Endometrial microvascular endothelial cells (primary cell): Measurements from ENCODE around the gene EFCAB6. TPM values are rescaled to one million over a fixed set of nuclear protein-coding genes. Genes with fewer than 3 reads are reported as not detected.

Experiments
- in situ Hi-C: cut with HindIII; loops from 2 replicates; pipeline ENCODE4 v1.10.0; 2017; ENCODE audit warnings: low sequenced_read_pairs, low pct_unique_long_range_greater_than_20kb; ENCODE audit errors: inconsistent ontology term
- total RNA-seq: library from RNA; depleted of rRNA; stranded (reverse); fragments of >200 nt; gene quantifications from one replicate; pipeline ENCODE4 v1.2.3, GENCODE V29; 2015; ENCODE audit errors: inconsistent ontology term

The EFCAB6 gene
- total RNA-seq, 1 donor from 2014 or later: 0.46 TPM

DNA sequence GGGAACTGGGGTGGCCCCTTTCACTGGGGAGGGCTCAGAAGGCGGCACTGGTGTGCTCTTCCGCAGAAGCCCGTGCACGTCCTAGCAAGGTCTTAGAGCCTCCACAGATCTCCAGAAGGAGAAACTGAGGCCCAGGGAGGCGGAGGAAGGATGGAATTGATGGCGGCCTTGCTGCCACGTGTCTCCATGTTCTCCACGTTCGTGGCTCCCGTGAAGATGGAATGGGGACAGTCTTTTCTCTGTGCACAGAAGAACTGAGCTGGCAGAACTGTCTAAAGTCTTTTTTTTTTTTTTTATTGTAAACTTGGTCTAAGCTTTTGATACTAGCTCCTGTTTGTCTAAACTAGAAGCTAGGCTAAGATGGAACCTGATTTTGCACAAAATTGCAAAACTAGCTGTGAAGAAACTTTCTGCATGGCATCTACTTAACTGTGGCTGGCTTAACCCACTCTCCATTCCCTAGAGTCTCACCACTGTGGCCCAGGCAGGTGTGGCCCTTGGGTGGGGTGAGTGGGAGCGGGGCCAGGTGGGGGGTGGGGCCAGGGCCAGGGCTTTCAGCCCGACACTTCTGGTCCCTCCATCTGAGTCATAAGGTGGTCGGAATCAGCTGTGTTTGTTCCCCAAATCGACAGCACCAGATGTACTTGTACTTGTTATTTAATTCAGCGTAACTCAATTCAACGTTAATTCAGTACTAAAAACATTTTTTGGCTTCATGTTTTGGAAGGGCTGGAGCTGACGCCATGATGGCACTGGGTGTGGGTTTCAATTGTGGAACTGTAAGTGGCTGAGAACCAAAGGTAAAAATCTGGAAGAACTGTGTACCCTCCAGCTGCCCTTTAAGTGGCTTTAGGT is 279.6 kb downstream of the EFCAB6 start:
- in situ Hi-C loops: no loop called here

DNA sequence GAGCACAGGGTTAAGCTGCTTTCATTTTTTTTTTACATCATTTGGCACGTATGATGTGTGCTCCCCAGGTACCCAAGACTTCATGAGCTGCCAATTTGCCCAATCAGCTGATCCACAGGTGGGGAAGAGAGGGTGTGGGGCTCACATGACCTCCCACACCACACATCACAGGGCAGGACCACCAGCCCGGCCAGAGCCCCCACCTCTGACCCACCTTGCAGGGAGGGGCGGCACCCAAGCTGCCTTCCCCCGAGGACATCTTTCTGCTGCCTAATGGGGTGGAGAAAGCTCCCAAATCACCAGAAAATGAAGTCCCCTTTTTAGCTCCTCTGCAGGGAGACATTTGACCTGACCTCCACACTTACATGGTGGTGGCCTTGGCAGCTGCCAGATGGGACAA is 280.5 kb downstream of the EFCAB6 start:
- in situ Hi-C loops: no loop called here

DNA sequence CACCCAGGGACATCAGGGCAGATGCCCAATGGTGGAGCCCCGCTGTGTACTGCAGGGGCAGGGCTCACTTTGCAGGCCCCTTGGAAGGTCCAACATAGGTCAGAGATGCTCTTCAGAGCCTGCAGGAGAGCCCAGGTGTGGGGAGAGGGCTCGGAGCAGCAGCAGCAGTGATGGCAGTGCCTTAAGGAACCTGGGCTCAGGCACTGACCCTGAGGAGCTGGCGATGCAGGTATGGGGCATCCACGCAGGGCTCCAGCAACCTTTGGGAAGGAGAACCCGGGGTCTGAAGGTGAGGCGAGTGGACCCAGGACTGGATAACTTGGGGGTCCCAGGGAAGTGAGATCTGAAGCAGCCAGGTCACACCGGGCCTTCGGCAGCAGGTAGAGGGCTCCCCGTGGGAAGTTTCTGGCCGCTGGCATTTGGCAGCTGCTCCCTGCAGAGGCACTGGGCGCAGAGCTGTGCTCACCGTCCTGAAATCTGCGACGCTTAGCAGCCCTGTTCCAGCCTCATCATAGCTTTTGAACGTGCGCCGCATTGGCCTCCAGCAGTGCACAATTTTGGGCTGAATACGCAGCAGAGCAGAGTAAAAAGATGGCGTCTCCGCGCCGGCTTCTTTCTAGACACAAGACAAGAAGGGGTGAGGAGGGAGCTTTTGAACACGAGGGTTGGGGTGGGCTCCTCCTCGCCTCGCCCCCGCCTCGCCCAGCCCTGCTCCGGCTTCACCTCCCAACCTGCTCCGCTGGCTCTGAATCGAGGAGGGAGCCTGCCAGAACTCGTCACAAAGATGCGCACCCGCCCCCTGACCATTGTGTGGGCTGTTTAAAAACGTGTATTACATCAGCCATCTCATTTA is 281.5 kb downstream of the EFCAB6 start:
- in situ Hi-C loops: no loop called here

DNA sequence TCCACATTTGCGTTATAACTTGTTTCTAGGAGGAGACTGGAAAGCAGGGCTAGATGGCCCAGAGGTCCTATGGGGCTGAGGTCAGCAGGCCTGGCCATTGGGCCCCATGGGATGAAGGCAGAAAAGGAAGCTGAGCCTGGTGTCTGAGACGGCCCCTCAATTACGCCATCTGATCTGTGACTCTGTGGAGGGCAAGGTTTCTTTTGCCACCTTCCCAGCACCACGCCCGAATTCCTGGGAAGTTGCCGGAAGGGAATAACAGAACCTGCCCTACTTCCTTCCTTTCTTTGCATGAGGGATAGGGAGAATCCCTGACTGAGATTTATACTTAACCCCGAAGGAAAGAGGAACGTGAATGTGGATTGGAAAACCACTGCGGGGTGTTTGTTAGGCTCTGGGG is 282.2 kb downstream of the EFCAB6 start:
- in situ Hi-C loops: no loop called here

DNA sequence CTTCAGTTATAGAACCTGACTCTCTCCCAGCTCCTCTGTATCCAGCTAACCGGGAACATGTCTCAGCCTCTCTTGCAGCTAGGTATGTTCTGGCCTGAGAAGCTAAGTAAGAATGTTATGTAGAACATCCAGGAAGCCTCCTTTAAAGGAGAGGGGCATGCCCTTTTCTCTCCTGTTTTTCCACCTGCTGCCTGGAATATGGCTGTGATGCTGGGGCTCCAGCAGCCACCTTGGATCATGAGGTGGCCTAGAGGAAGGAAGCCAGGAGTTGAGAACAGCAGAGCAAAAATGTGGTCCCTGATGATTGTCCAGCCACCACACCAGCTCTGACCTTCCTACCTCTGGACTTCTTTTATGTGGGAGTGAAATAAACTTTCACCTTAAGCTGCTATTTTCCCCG is 282.6 kb downstream of the EFCAB6 start:
- in situ Hi-C loops: no loop called here

DNA sequence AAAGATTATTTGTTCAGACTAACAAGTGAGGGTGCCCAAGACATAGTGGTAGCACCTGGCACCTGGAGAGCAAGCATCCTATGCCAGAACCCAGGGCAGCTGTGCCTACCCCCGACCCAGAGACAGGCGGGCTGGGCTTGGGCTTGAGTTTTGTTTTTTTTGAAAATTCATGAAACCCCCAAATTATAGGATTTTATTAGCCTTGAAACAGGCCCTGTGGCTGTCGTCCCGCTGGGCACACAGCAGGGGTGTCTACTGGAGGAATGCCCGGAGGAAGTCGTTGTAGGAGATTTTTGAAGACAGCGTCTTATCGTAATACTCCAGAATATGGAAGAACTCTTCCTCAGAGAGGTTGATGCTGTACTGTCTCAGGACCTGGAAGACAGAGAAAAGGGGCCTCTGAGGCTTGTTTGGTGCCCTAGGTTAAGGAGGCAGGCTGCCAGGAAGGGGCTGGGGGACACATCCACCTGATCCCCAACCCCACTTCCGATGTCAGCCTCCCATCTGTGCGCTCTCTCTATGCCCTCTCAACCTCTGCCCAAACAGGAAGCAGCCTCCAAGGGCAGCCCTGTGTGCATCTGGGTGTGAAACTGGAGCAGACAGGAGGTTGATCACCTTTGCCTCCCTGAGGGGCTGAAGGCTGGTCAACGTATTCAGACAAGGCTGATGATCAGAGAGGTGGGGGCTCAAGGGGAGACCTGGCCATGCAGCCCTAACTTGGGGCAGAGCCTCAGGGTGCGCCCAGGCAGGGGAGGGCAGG is 283.3 kb downstream of the EFCAB6 start:
- in situ Hi-C loops: no loop called here

DNA sequence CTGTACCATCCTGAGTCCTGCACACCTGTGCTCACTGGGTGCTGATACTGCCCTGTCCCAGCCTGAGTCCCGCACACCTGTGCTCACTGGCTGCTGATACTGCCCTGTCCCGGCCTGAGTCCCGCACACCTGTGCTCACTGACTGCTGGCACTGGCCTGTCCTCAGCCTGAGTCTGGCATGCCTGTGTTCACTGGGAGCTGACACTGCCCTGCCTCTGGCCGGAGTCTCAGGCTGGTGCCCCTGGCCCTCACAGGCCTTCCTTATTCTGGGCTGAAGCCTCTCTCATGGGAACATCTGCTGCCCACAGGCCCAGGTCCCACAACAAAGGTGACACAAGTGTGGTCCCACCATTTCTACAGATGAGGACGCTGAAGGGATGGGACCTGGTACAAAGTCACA is 285.2 kb downstream of the EFCAB6 start:
- in situ Hi-C loops: no loop called here

DNA sequence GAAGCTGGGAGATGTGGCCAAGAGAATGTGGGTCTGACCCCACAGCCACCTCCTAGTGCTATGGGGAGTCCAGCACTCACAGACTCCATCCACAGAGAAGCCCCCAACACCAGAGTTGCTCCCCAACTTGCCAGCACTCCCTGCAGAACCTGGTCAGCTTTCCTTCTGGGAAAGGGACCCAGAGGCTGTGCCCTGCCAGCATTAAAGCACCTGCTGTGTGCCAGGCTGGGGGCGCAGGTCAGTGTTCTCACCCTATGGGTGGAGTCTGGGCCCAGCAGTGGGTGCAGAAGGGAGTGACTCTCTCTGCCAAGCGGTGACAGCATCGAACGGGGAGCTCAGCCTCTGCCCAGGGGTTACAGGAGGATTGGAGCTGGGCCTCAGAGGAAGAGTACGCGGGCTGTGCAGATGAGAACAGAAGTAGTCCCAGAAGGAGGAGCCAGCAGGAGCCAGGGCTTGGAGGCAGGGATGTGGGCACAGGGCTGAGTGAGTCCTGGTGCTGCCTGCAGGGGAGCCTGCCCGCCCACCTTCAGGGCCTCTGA is 285.9 kb downstream of the EFCAB6 start:
- in situ Hi-C loops: no loop called here

DNA sequence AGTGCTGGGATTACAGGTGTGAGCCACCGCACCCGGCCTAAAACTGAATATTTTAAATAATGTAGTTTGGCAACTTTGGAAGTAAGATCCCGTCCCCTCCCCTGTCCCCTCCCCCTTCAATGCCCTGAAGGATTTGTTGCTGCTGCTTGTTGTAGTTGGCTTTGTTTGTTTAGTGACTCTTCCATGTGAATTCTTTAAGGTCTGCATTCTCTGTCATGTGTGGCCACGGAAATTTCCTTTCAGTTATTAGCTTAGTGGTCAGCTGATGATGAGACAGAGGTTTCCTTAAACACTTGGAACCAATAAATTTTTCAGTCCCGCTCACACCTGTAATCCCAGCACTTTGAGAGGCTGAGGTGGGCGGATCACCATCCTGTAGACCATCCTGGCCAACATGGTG is 290.4 kb downstream of the EFCAB6 start:
- in situ Hi-C loops: no loop called here

DNA sequence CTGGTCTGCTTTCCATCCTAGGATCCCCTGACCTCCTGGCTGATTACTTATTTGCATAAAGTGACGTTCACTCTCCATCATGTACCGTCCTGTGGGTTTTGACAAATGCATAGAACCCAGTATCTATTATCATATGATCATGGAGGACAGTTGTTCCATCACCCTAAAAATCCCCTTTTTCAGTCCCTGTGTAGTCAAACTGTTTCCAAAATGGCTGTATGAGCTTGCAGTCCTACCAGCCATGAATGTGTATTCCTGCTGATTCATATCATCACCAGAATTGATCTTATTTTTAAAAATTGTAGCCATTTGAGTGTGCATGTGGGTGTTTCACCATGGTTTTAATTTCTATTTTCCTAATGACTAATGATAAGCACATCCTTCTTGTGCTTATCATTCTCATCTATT is 291.5 kb downstream of the EFCAB6 start:
- in situ Hi-C loops: no loop called here

DNA sequence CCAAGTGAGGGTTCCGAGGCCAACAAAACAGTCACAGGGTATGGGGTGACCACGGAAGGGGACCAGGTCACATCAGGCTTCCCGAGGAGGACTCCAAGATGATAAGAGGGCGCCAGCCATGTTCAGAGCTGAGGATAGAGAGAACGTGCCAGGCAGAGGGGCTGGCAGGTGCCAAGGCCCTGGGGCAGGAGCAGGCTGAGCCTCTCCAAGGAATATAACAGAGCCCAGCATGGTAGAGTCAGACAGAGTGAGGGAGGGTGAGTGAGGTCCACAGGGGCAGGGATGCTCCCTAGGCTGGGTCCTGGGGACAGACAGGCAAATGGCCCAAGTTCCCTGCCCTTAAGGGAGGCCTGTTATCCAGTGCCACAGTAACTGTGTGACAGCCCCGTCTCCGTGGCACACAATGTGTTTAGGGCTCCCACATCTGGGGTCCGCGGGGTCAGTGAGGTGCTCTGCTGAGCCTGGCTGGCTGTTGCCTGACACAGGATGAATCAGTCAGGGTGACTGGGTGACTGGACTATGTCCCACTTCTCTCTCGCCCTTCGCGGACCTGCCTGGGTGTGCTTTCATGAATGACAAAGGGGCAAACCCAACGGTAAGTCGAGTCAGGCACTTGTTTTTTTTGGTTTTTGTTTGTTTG is 295.0 kb downstream of the EFCAB6 start:
- in situ Hi-C loops: no loop called here

DNA sequence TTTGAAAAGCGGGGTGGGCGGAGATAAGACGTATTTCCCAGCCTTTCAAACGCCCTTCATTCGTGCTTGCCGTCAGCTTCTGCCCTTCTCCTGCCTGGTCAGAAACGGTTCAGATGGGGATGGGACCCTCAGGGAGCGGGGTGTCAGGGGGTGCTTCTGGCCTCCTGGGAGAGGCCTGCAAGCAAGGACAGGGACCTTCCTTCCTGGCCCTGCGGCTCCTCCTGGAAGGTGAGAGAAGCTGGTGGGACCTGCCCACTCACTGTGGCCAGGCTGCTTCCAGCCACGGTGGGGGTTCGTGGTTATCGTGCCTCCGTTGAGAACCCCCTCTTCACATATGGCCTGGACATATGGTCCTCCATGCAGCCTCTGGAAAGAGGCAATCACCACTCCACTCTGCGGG is 295.7 kb downstream of the EFCAB6 start:
- in situ Hi-C loops: no loop called here

DNA sequence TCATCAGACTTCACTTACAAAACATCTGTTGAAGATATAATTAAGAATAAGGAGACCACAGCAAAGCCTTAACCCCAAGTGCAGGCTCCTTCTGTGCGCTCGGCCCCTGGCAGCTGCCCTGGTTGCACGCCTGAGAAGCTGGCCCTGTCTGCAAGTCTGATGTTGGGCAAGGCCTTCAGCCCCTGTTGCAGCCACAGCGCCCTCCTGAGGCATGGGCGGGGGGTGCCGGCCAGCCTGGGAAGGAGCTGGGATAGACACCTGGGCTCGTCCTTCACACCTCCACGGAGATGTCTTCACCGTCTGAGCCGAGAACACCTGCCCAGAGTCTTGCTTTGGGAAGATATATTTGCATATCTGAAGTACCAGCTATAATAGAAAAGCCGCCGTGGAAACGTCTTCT is 296.2 kb downstream of the EFCAB6 start:
- in situ Hi-C loops: no loop called here

DNA sequence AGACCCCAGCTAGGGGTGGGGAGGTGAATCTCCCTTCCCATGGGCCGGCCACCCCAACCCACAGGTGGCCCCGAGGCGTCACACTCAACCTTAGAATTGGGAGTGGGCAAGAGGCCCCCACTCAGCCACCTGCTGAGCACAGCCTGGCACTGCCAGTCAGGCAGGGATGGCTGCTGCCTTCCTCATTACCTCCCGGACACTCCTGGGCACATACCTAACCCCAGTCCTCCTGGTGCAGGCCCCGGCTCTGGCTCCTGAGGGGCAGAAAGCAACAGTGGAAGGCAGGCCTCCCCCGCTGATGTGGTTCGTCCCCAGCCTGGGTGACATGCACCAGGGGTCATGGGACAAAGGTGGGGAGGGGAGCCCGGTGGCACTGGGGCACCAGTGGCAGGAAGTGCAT is 296.7 kb downstream of the EFCAB6 start:
- in situ Hi-C loops: no loop called here

DNA sequence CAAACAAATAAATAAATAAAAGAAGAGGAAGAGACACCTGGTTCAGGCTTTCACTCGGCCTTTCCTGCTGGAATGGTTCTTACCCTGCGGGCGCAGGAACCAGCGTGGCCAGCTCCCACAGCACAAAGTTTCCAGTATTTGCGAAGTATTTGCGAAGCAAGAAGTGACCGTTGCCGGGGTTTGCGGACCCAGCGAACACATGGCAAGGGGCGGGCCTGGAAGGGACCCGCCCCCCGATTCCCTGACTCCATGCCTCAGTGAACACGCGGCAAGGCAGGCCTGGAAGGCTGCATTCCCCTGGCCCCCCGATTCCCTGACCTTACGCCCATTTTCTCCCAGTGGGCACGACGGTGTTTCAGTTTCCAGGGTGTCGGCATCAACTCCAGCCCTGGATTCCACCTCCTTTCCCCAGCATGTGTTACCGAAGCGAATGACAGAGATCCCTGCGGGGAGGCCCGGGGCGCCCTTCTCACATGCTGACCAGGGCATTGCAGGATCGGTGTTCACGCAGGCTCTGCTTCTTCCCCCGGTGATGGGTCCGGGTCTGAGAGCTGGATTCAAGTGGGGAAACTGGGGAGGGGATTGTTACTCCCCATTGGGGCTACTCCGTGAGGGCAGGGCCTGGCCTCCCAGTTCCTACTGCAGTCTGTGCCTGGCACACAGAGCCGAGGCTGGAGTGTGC is 297.5 kb downstream of the EFCAB6 start:
- in situ Hi-C loops: no loop called here

DNA sequence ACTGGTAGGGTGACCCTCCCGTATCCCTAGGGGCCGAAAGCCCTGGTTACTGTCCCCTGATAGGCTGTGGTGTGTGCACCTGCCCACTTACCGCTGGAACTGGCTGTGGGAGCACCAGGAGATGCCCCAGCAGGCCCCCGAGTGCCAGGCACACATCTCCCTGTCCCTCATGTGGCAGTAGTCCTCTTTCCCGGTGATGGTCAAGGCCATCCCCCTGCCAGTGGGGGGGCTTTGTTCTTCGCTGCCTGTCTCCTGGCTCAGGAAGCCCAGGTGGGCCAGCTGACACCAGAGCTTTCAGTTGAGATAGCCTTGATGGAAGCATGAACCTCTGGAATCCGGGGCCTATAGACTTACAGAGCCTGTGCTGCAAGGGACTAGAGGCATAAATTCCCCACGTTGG is 299.8 kb downstream of the EFCAB6 start:
- in situ Hi-C loops: no loop called here

DNA sequence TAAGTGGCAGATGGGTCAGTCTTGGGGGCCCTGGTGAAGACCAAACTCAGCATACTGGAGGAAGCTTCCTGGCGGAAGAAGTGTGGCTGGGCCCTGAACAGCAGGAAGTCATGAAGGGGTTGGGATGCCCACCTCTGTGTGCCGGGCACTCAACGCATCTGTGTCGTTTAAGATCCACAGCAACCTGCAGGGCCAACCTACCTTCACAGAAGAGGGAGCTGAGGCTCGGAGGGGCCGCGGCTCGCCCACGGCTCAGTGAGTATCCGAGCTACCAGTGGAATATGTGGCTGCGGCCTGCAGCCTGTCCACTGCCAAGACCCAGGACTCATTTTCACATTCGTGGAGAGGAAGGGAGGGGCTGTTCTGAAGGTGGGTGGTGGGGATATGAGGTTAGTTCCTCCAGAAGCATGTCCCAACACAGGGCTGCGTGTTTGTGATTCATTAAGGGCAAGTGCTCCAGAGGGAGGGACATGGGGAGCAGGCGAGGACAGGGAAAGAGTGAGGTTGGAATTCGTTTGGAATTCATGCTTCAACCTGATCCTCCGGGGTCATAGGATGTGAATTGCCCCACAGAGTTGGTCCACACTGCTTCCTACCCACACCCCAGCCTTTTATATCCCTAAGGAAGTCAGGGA is 300.7 kb downstream of the EFCAB6 start:
- in situ Hi-C loops: no loop called here
